ENCODE measurements around the gene RINT1. TPM values are rescaled to one million over a fixed set of nuclear protein-coding genes. Genes with fewer than 3 reads are reported as not detected.

RINT1 gene
- total RNA-seq, 4 donors from 2014 or later: 17.3 to 30.5 (median 20.3) TPM

DNA sequence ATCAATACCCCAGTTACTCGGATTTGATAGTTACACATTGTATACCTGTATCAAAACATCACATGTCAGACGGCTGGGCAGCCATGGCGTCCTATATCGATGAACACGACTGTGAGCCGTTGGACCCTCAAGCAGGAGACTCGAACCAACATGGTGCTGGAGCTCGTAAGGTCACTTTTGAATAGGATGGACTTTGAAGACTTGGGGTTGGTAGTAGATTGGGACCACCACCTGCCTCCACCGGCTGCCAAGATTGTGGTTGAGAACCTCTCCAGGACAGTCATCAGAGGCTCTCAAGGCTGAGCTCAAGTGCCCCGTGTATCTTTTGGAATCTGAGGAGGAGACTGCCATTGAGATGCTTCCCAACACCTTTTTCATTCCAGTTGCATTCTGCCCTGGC, 1.9 kb upstream of the RINT1 start:
- Histone ChIP-seq H3K4me1 (peaks cover 0 to 15% (median 6%) of the 10 kb centered on the region in 4 donors), H3K27me3 (no peaks in the 10 kb centered on the region), H3K9me3 (no peaks in the 10 kb centered on the region), H3K27ac (no peak overlapping the region), H3K36me3 (no peaks in the 10 kb centered on the region), H3K4me3 (no peak overlapping the region)
- no peak for DNase-seq
- TF ChIP-seq, protein P1, sequence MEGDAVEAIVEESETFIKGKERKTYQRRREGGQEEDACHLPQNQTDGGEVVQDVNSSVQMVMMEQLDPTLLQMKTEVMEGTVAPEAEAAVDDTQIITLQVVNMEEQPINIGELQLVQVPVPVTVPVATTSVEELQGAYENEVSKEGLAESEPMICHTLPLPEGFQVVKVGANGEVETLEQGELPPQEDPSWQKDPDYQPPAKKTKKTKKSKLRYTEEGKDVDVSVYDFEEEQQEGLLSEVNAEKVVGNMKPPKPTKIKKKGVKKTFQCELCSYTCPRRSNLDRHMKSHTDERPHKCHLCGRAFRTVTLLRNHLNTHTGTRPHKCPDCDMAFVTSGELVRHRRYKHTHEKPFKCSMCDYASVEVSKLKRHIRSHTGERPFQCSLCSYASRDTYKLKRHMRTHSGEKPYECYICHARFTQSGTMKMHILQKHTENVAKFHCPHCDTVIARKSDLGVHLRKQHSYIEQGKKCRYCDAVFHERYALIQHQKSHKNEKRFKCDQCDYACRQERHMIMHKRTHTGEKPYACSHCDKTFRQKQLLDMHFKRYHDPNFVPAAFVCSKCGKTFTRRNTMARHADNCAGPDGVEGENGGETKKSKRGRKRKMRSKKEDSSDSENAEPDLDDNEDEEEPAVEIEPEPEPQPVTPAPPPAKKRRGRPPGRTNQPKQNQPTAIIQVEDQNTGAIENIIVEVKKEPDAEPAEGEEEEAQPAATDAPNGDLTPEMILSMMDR (IDR thresholded peaks at IDR 0.05): no peak
- no peak for TF ChIP-seq POLR2A (IDR thresholded peaks at IDR 0.05)

DNA sequence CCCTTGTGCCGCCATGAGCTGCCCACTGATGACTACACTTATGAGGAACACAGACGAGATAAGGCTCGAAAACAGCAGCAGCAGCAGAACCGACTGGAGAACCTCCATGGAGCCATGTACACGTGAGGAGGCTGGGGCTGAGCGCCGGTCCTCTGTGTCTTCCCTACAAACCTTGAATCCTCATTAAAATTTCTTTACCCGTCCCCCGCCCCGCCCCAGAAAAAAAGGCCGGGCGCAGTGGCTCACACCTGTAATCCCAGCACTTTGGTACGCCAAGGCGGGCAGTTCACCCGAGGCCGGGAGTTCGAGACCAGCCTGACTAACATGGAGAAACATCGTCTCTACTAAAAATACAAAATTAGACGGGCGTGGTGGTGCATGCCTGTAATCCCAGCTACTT, 1.5 kb upstream of the RINT1 start:
- Histone ChIP-seq H3K9me3 (no peaks in the 10 kb centered on the region), H3K4me3 (no peak overlapping the region), H3K27me3 (no peaks in the 10 kb centered on the region), H3K36me3 (no peaks in the 10 kb centered on the region), H3K27ac (no peak overlapping the region), H3K4me1 (peaks cover 0 to 15% (median 6%) of the 10 kb centered on the region in 4 donors)
- DNase-seq: no peak
- TF ChIP-seq POLR2A (IDR thresholded peaks at IDR 0.05): no peak
- TF ChIP-seq, protein P1 (IDR thresholded peaks at IDR 0.05): no peak

DNA sequence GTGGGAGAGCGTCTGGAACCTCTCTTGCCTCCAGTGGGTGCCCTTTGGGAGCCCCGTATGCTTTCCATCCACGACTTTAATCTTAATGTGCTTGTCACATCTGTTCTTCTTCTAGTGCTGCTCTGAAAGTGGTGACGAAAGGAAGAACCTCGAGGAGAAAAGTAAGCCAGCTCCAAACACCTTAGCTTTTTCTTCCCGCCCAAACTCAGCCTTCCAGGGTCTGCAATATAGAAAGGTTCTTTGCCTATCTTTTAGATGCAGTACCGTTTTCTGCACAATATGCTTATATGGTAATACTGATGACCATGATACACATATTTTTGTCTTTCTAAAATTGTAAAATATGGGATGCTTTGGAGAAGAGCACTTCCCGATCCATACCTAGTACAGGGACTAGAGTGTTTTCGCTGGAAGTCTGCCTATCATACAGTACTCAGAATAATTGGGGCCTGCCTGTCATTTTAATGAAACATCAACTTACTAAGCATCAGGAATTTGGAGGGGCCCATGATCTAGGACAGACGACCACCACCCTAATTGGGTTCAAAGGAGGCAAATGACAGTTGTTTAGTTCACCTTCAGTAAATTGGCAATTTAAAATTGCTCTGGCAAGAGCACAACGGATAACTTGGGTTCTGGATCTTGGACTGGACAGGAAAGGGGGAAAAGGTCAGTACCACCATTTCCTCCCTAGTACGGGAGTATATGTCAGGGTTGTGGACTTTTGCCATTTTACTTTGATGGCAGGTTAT, 884 bp downstream of the RINT1 start:
- Histone ChIP-seq H3K27me3 (no peaks in the 10 kb centered on the region), H3K4me3 (peak overlapping the region; percentile 63 to 79 (median 72)), H3K4me1 (peaks cover 0 to 15% (median 6%) of the 10 kb centered on the region in 4 donors), H3K36me3 (peaks cover 0 to 19% (median 0%) of the 10 kb centered on the region in 3 donors), H3K27ac (peak overlapping the region; percentile 83 to 88 (median 84)), H3K9me3 (no peaks in the 10 kb centered on the region)
- no peak for TF ChIP-seq POLR2A (IDR thresholded peaks at IDR 0.05)
- TF ChIP-seq, protein P1 (IDR thresholded peaks at IDR 0.05): no peak
- no peak for DNase-seq

DNA sequence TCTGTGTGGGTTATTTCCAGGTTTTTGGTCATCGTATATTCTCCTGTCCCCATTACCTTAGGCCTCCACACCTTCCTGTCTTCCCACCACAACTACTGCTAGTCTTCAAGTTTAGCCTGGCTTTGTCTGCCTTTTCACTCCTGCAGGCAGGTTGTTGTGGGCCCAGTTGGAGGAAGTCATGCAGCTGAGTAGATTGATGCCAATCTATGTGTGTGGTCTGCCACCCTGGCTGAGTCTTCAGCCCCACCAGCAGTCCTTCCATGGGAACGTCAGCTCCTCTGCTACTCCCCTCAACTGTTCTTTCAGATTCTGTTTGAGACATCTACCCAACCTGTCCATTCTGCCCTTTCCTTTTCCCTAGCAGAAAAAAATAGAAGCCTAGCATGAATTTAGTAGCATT, 6.3 kb downstream of the RINT1 start:
- Histone ChIP-seq H3K4me3 (no peak overlapping the region), H3K27me3 (no peaks in the 10 kb centered on the region), H3K4me1 (peaks cover 0 to 8% (median 2%) of the 10 kb centered on the region in 4 donors), H3K27ac (no peak overlapping the region), H3K36me3 (peaks cover 0 to 70% (median 0%) of the 10 kb centered on the region in 3 donors), H3K9me3 (no peaks in the 10 kb centered on the region)
- no peak for DNase-seq
- TF ChIP-seq POLR2A (IDR thresholded peaks at IDR 0.05): no peak
- TF ChIP-seq, protein P1 (IDR thresholded peaks at IDR 0.05): no peak

DNA sequence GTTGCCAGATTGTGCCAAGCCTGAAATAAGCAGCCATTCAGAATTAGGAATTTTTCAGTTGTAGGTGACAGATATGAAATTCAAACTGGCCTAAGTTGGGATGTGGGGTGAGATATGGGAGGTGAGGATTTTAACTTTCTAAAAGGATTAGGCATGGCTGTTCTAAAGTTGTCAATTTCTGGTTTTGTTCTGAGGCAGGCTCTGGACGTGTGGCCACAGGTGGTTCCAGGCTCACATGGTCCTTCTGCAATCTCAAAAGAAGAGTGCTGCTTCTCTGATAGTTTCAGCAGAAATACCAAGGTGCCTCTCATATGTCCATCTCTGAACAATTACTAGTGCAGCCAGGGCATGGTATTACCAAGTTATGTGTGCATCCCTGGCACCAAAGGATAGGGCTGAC, 27.9 kb downstream of the RINT1 start:
- TF ChIP-seq, protein P1 (IDR thresholded peaks at IDR 0.05): no peak
- no peak for TF ChIP-seq POLR2A (IDR thresholded peaks at IDR 0.05)

More for the DNA sequence above, 27.9 kb downstream of the RINT1 start:
- H3K4me3 ChIP-seq: no peak overlapping the region
- no peaks in the 10 kb centered on the region for H3K9me3 ChIP-seq
- H3K27me3 ChIP-seq: no peaks in the 10 kb centered on the region
- DNase-seq: no peak
- H3K27ac ChIP-seq: no peak overlapping the region
- H3K4me1 ChIP-seq: no peaks in the 10 kb centered on the region
- H3K36me3 ChIP-seq: peaks cover 0 to 80% (median 0%) of the 10 kb centered on the region in 3 donors
